Tibial nerve (tissue), 4 donors: ENCODE data around the gene COA6. TPM values are rescaled to one million over a fixed set of nuclear protein-coding genes. Genes with fewer than 3 reads are reported as not detected.
"Not testable (repeated sequence)": the region's sequence is repeated elsewhere in the genome, so short reads cannot be mapped to it uniquely, and the experiment has no call there.

ENCODE experiments used
- DNase-seq, 2 donors: peaks; one replicate each; pipeline ENCODE4 v3.0.0-alpha.2; 2019; ENCODE audit warnings: low spot score in 2 of 2
- H3K27ac ChIP-seq, 4 donors: fragments of 200-600 bp; sonication (generic) in 3 of 4; one replicate each; pipeline ENCODE4 v1.5.1; 2017 to 2019; ENCODE audit warnings: mild to moderate bottlenecking in 1 of 4
- H3K27me3 ChIP-seq, 2 donors: fragments of 200-600 bp; sonication (generic) in 1 of 2; one replicate each; pipeline versions ENCODE4 v1.5.1 to v1.6.0; 2017 to 2019
- H3K36me3 ChIP-seq, 3 donors: fragments of 200-600 bp; sonication (generic); one replicate each; pipeline ENCODE4 v1.5.1; 2018 to 2019
- H3K4me1 ChIP-seq, 4 donors: fragments of 200-600 bp; sonication (generic) in 3 of 4; one replicate each; pipeline ENCODE4 v1.5.1; 2017 to 2019
- H3K4me3 ChIP-seq, 4 donors: fragments of 200-600 bp; sonication (generic) in 3 of 4; one replicate each; pipeline ENCODE4 v1.5.1; 2017 to 2019; ENCODE audit warnings: mild to moderate bottlenecking in 1 of 4, moderate library complexity in 1 of 4
- H3K9me3 ChIP-seq, 4 donors: fragments of 200-600 bp; sonication (generic) in 3 of 4; one replicate each; pipeline ENCODE4 v1.5.1; 2017 to 2019
- EP300 ChIP-seq, 2 donors: sonication (generic); formaldehyde crosslinking; IDR thresholded peaks; one replicate each; pipeline ENCODE4 v1.6.1; 2017; ENCODE audit warnings: antibody characterized with exemption in 2 of 2, mild to moderate bottlenecking in 1 of 2
- POLR2A ChIP-seq, 2 donors: fragments of 450-650 bp; IDR thresholded peaks; one replicate each; pipeline ENCODE4 v1.6.1; 2017; ENCODE audit warnings: antibody characterized with exemption in 2 of 2, mild to moderate bottlenecking in 2 of 2, moderate library complexity in 2 of 2
- WGBS, 2 donors: methylation state at CpG; one replicate each; pipeline ENCODE4 v1.1.5; 2018; 5-methylcytosine and 5-hydroxymethylcytosine counted together
- total RNA-seq, 4 donors: library from RNA; depleted of rRNA; stranded (reverse); fragments of >200 nt; gene quantifications; one replicate each; pipeline ENCODE4 v1.1.0, GENCODE V29; 2016
- TF ChIP-seq, protein P1 (sequence below), 5 experiments: fragments of 200-600 bp in 3 of 5; fragments of 450-650 bp in 2 of 5; sonication (generic) in 3 of 5; IDR thresholded peaks; one replicate each; pipeline ENCODE4 v1.5.1; 2016 to 2019; ENCODE audit warnings: antibody characterized with exemption in 5 of 5, mild to moderate bottlenecking in 3 of 5, moderate library complexity in 2 of 5

Gene COA6
- total RNA-seq, 4 donors from 2014 or later, result 11.1 to 25.6 (median 18.6) TPM

- Histone ChIP-seq H3K27me3 (no peaks in the 10 kb centered on the region), H3K9me3 (no peaks in the 10 kb centered on the region), H3K4me3 (no peak overlapping the region), H3K4me1 (peaks cover 0 to 19% (median 10%) of the 10 kb centered on the region in 4 donors), H3K27ac (no peak overlapping the region), H3K36me3 (no peaks in the 10 kb centered on the region)
- TF ChIP-seq EP300 (IDR thresholded peaks at IDR 0.05) (no peak), POLR2A (IDR thresholded peaks at IDR 0.05) (no peak)
- TF ChIP-seq, protein P1, sequence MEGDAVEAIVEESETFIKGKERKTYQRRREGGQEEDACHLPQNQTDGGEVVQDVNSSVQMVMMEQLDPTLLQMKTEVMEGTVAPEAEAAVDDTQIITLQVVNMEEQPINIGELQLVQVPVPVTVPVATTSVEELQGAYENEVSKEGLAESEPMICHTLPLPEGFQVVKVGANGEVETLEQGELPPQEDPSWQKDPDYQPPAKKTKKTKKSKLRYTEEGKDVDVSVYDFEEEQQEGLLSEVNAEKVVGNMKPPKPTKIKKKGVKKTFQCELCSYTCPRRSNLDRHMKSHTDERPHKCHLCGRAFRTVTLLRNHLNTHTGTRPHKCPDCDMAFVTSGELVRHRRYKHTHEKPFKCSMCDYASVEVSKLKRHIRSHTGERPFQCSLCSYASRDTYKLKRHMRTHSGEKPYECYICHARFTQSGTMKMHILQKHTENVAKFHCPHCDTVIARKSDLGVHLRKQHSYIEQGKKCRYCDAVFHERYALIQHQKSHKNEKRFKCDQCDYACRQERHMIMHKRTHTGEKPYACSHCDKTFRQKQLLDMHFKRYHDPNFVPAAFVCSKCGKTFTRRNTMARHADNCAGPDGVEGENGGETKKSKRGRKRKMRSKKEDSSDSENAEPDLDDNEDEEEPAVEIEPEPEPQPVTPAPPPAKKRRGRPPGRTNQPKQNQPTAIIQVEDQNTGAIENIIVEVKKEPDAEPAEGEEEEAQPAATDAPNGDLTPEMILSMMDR (IDR thresholded peaks at IDR 0.05), result no peak
- WGBS, 2 donors, result 75 to 95% methylated on average over 1 of the region's 1 CpG
- DNase-seq, result no peak
These were observed 3.5 kb upstream of the COA6 start for GRCh38 chr1:234369784-234370183.

- DNase-seq, result no peak
- Histone ChIP-seq H3K36me3 (peaks cover 0 to 12% (median 0%) of the 10 kb centered on the region in 3 donors), H3K4me1 (peaks cover 0 to 27% (median 14%) of the 10 kb centered on the region in 4 donors), H3K4me3 (no peak overlapping the region), H3K9me3 (no peaks in the 10 kb centered on the region), H3K27me3 (no peaks in the 10 kb centered on the region), H3K27ac (no peak overlapping the region)
- TF ChIP-seq EP300 (IDR thresholded peaks at IDR 0.05) (no peak), POLR2A (IDR thresholded peaks at IDR 0.05) (no peak)
- TF ChIP-seq, protein P1 (IDR thresholded peaks at IDR 0.05), result no peak
- 58 to 67% methylated on average over 2 of the region's 2 CpGs for WGBS, 2 donors
These were observed 1.8 kb upstream of the COA6 start for GRCh38 chr1:234371414-234371813.

- no peaks in the 10 kb centered on the region for H3K9me3 ChIP-seq
- peak overlapping the region in 2 of 4 donors; percentile 89 to 96 for H3K27ac ChIP-seq
- H3K36me3 ChIP-seq, result peaks cover 0 to 20% (median 0%) of the 10 kb centered on the region in 3 donors
- H3K27me3 ChIP-seq, result no peaks in the 10 kb centered on the region
- whole genome bisulfite sequencing, 2 donors, result 49 to 53% methylated on average over 9 of the region's 9 CpGs
- peaks cover 0 to 27% (median 14%) of the 10 kb centered on the region in 4 donors for H3K4me1 ChIP-seq
- no peak for DNase-seq
- no peak for TF ChIP-seq EP300 (IDR thresholded peaks at IDR 0.05)
- no peak for TF ChIP-seq POLR2A (IDR thresholded peaks at IDR 0.05)
- TF ChIP-seq, protein P1 (IDR thresholded peaks at IDR 0.05), result no peak
- peak overlapping the region; percentile 68 to 93 (median 76) for H3K4me3 ChIP-seq
These were observed 1.1 kb upstream of the COA6 start for GRCh38 chr1:234372011-234372757.

DNA sequence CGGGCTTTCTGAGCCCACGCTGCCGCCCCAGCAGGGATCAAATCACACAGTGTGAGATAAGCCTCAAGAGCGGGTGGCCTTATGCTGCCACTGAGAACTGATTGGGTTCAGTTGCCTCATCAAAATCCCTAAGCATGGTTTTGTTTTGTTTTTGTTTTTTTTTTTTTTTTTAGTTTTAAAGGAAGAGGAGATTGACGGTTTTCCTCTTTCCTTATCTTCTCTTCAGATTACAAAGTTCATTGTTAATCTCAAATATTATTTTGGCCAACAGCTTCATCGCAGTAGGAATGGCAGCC, 651 bp downstream of the COA6 start:
- Histone ChIP-seq H3K4me3 (peak overlapping the region; percentile 68 to 93 (median 76)), H3K9me3 (no peaks in the 10 kb centered on the region), H3K27ac (peak overlapping the region; percentile 89 to 97 (median 96)), H3K27me3 (no peaks in the 10 kb centered on the region), H3K4me1 (peaks cover 0 to 27% (median 14%) of the 10 kb centered on the region in 4 donors), H3K36me3 (peaks cover 0 to 36% (median 2%) of the 10 kb centered on the region in 3 donors)
- no peak for DNase-seq
- 5% methylated on average over 6 of the region's 6 CpGs for WGBS, 2 donors
- TF ChIP-seq, protein P1 (IDR thresholded peaks at IDR 0.05), result no peak
- no peak for TF ChIP-seq POLR2A (IDR thresholded peaks at IDR 0.05)
- no peak for TF ChIP-seq EP300 (IDR thresholded peaks at IDR 0.05)

GRCh38 chr1:234375672-234376071, 2.4 kb downstream of the COA6 start:
- TF ChIP-seq POLR2A (IDR thresholded peaks at IDR 0.05) (no peak), EP300 (IDR thresholded peaks at IDR 0.05) (no peak)
- TF ChIP-seq, protein P1 (IDR thresholded peaks at IDR 0.05), result no peak
- no peaks in the 10 kb centered on the region for H3K27me3 ChIP-seq
- peaks cover 0 to 53% (median 2%) of the 10 kb centered on the region in 3 donors for H3K36me3 ChIP-seq
- WGBS, 2 donors, result 87 to 93% methylated on average over 7 of the region's 7 CpGs
- H3K4me3 ChIP-seq, result no peak overlapping the region
- DNase-seq, result no peak
- peaks cover 0 to 27% (median 14%) of the 10 kb centered on the region in 4 donors for H3K4me1 ChIP-seq
- H3K9me3 ChIP-seq, result no peaks in the 10 kb centered on the region
- H3K27ac ChIP-seq, result no peak overlapping the region

DNA sequence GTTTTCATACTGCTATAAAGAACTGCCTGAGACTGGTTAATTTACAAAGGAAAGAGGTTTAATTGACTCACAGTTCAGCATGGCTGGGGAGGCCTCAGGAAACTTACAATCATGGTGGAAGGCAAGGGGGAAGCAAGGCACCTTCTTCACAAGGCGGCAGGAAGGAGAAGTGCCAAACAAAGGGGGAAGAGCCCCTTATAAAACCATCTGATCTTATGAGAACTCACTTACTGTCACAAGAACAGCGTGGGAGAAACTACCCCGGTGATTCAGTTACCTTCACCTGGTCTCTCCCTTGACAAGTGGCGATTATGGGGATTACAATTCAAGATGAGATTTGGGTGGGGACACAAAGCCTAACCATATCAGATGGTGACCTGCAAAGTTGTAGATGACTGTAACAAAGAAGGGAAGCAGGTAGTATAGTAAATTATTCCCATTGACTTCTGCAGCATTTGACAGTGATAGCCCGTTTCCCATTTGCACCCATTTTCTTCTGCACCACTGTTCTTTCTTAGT, 6.4 kb downstream of the COA6 start:
- H3K36me3 ChIP-seq, result peaks cover 0 to 68% (median 2%) of the 10 kb centered on the region in 3 donors
- 94 to 95% methylated on average over 5 of the region's 5 CpGs for WGBS, 2 donors
- not testable (repeated sequence) for H3K9me3 ChIP-seq, H3K27me3 ChIP-seq, H3K4me1 ChIP-seq, H3K4me3 ChIP-seq, DNase-seq, H3K27ac ChIP-seq
